Measurements from ENCODE around the gene ARFGAP3.

GRCh38 chr22:42805016-42805997 lies 51.8 kb downstream of the ARFGAP3 start:
- no peak for TF ChIP-seq POLR2A (IDR thresholded peaks at IDR 0.05)
- no peak for TF ChIP-seq CTCF (IDR thresholded peaks at IDR 0.05)

Data from heart left ventricle (tissue), 13 donors.